Measurements from ENCODE around the gene RPL18. TPM values are rescaled to one million over a fixed set of nuclear protein-coding genes. Genes with fewer than 3 reads are reported as not detected.

Gene RPL18
- total RNA-seq, 1 experiment from 2014 or later, result 1,736 TPM

DNA sequence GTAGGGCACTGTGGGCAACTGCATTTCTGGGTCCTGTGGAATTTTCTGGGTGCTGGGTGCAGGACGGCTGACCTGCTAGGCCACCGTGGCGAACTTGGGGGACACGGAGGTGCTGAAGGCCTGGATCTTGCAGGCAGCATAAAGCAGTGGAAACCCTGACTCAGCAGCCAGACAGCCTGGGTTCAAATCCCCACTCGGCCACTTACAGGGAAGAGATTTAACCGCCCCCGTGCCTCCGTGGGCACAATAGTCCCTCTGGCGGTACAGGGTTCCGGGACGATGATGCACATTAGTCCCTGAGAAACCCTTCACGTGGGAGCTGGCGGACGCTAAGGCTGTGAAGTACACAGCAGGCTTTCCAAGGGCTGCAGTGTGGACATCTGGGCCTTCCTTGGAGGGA, 7.1 kb downstream of the RPL18 start:
- Mint-ChIP-seq H3K36me3 (ENCODE audit: insufficient read depth, unreplicated experiment) (peaks cover 36% of the 10 kb centered on the region), H3K27me3 (ENCODE audit: insufficient read depth, unreplicated experiment) (no peaks in the 10 kb centered on the region), H3K4me3 (ENCODE audit: unreplicated experiment) (no peak overlapping the region), H3K9me3 (ENCODE audit: unreplicated experiment) (no peaks in the 10 kb centered on the region), H3K4me1 (ENCODE audit: insufficient read depth, unreplicated experiment) (peaks cover 31% of the 10 kb centered on the region), H3K27ac (ENCODE audit: low read depth, unreplicated experiment) (no peak overlapping the region)
- intact Hi-C loops (cut with micrococcal nuclease), result no loop called here
- POLR2A ChIA-PET, result no interaction called here
- DNase-seq (ENCODE audit: unreplicated experiment), result no peak
- TF ChIP-seq, protein P1, sequence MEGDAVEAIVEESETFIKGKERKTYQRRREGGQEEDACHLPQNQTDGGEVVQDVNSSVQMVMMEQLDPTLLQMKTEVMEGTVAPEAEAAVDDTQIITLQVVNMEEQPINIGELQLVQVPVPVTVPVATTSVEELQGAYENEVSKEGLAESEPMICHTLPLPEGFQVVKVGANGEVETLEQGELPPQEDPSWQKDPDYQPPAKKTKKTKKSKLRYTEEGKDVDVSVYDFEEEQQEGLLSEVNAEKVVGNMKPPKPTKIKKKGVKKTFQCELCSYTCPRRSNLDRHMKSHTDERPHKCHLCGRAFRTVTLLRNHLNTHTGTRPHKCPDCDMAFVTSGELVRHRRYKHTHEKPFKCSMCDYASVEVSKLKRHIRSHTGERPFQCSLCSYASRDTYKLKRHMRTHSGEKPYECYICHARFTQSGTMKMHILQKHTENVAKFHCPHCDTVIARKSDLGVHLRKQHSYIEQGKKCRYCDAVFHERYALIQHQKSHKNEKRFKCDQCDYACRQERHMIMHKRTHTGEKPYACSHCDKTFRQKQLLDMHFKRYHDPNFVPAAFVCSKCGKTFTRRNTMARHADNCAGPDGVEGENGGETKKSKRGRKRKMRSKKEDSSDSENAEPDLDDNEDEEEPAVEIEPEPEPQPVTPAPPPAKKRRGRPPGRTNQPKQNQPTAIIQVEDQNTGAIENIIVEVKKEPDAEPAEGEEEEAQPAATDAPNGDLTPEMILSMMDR (IDR thresholded peaks at IDR 0.05; ENCODE audit: unreplicated experiment), result no peak
- CTCF ChIA-PET, result interaction anchor here (0.6 kb wide), 1 partner anchor 807 kb away, joined by 3 read pairs; no protein-coding TSS in a partner anchor
- BruUV-seq (replicated peaks), result no TSS peak

DNA sequence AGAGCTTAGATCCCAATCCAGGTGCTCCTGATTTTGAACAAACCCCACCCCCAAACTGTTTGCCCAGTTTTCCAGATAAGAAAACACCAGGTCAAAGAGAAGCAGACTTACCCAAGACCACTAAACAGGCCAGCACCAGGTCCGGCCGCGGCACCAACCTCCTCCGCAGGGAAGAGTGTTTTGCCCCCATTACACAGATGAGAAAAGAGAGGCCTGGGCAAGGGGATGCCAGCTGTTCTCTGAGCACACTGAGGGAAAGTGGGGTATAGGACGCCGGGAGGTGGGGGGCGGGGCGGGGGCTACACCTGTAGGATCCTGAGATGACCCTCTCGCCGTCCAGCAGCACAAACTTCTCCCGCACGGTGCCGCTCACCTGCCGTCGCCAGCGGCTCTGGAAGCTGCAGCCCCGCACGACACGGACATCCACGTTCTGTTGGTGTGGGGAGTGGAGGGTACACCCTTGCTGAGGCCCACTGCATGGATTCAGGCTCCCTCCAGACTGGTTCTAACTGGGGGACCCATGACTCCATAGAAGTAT, 9.3 kb downstream of the RPL18 start:
- no peak for DNase-seq (ENCODE audit: unreplicated experiment)
- TF ChIP-seq, protein P1 (IDR thresholded peaks at IDR 0.05; ENCODE audit: unreplicated experiment), result no peak
- no peak overlapping the region for H3K27ac Mint-ChIP-seq (ENCODE audit: low read depth, unreplicated experiment)
- ChIA-PET CTCF (interaction anchor here (0.6 to 2.8 kb wide), 7 partner anchors 22 to 284 kb away, joined by 3 to 17 read pairs (median 4); partner anchors contain the start of gene EMP3), POLR2A (interaction anchor here (0.7 to 3.0 kb wide), 3 partner anchors 9 to 42 kb away, joined by 3 to 19 read pairs (median 4); partner anchors contain the start of genes RPL18 and SPHK2)
- no peak overlapping the region for H3K4me3 Mint-ChIP-seq (ENCODE audit: unreplicated experiment)
- H3K9me3 Mint-ChIP-seq (ENCODE audit: unreplicated experiment), result no peaks in the 10 kb centered on the region
- intact Hi-C loops (cut with micrococcal nuclease), result no loop called here
- no TSS peak for BruUV-seq (replicated peaks)
- H3K4me1 Mint-ChIP-seq (ENCODE audit: insufficient read depth, unreplicated experiment), result peaks cover 13% of the 10 kb centered on the region
- peaks cover 14% of the 10 kb centered on the region for H3K36me3 Mint-ChIP-seq (ENCODE audit: insufficient read depth, unreplicated experiment)
- no peaks in the 10 kb centered on the region for H3K27me3 Mint-ChIP-seq (ENCODE audit: insufficient read depth, unreplicated experiment)

DNA sequence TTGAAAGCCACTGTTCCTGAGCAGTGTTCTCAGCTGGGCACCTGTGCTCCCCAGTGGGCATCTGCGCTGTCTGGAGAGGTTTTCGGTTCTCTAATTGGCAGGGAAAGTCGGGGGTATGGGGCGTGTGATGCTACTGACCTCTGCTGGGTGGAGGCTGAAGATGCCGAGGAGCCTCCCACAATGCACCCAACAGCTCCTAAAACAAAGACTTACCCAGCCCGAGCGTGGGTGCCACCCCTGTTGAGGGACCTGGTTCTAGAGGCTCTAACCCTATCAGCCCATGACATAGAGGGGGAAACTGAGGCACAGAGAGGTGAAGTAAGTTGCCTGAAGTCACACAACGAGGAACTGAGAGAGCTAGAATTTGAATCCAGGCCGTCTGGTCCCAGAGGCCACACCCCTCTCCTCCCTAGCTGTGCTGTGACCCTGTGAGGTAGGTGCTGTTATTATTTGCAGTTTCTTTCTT, 10.1 kb downstream of the RPL18 start:
- intact Hi-C loops (cut with micrococcal nuclease), result loop anchor here (1.0 kb wide), 1 partner anchor 103 kb away; no protein-coding TSS in a partner anchor
- Mint-ChIP-seq H3K4me1 (ENCODE audit: insufficient read depth, unreplicated experiment) (peaks cover 5% of the 10 kb centered on the region), H3K9me3 (ENCODE audit: unreplicated experiment) (no peaks in the 10 kb centered on the region), H3K27me3 (ENCODE audit: insufficient read depth, unreplicated experiment) (no peaks in the 10 kb centered on the region), H3K4me3 (ENCODE audit: unreplicated experiment) (no peak overlapping the region), H3K27ac (ENCODE audit: low read depth, unreplicated experiment) (no peak overlapping the region), H3K36me3 (ENCODE audit: insufficient read depth, unreplicated experiment) (peaks cover 6% of the 10 kb centered on the region)
- ChIA-PET CTCF (interaction anchor here (0.6 to 2.8 kb wide), 11 partner anchors 8 to 342 kb away, joined by 3 to 17 read pairs (median 4); no protein-coding TSS in a partner anchor), POLR2A (interaction anchor here (0.6 to 3.0 kb wide), 3 partner anchors 10 to 219 kb away, joined by 3 to 19 read pairs (median 5); partner anchors contain the start of genes RPL18 and SPHK2)
- TF ChIP-seq, protein P1 (IDR thresholded peaks at IDR 0.05; ENCODE audit: unreplicated experiment), result peak; percentile 66
- DNase-seq (ENCODE audit: unreplicated experiment), result peak; percentile 79
- no TSS peak for BruUV-seq (replicated peaks)

DNA sequence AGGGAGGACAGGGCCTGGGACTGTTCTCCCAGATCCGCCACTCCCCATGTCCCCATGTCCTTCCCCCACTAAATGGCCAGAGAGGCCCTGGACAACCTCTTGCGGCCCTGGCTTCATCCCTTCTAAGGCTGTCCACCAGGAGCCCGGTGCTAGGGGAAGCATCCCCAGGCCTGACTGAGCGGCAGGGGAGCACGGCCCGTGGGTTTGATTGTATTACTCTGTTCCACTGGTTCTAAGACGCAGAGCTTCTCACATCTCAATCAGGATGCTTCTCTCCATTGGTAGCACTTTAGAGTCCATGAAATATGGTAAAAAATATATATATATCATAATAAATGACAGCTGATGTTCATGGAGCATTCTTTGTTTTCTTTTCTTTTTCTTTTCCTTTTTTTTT, 11.6 kb downstream of the RPL18 start:
- H3K27me3 Mint-ChIP-seq (ENCODE audit: insufficient read depth, unreplicated experiment), result no peaks in the 10 kb centered on the region
- ChIA-PET POLR2A (interaction anchor here (3.0 kb wide), 1 partner anchor 11 kb away, joined by 19 read pairs; the partner anchor contains the start of genes RPL18 and SPHK2), CTCF (interaction anchor here (0.6 to 1.2 kb wide), 7 partner anchors 17 to 273 kb away, joined by 3 to 4 read pairs (median 4); no protein-coding TSS in a partner anchor)
- intact Hi-C loops (cut with micrococcal nuclease), result no loop called here
- no peaks in the 10 kb centered on the region for H3K9me3 Mint-ChIP-seq (ENCODE audit: unreplicated experiment)
- no peaks in the 10 kb centered on the region for H3K36me3 Mint-ChIP-seq (ENCODE audit: insufficient read depth, unreplicated experiment)
- H3K27ac Mint-ChIP-seq (ENCODE audit: low read depth, unreplicated experiment), result no peak overlapping the region
- no peak overlapping the region for H3K4me3 Mint-ChIP-seq (ENCODE audit: unreplicated experiment)
- TF ChIP-seq, protein P1 (IDR thresholded peaks at IDR 0.05; ENCODE audit: unreplicated experiment), result no peak
- BruUV-seq (replicated peaks), result no TSS peak
- no peak for DNase-seq (ENCODE audit: unreplicated experiment)
- no peaks in the 10 kb centered on the region for H3K4me1 Mint-ChIP-seq (ENCODE audit: insufficient read depth, unreplicated experiment)
